SK-N-SH (cell line): Measurements from ENCODE around the gene ADORA2A. TPM values are rescaled to one million over a fixed set of nuclear protein-coding genes. Genes with fewer than 3 reads are reported as not detected.

Experiments used
- CTCF ChIA-PET: fragments of 300-600, 350-600 bp; formaldehyde crosslinking; extraction: SDS; loops from one replicate; lab custom pipeline; 2021; lab: Yijun Ruan, JAX
- POLR2A ChIA-PET: fragments of 350-600 bp; sonication (Branson Sonifier 250); formaldehyde crosslinking; extraction: SDS; loops from one replicate; lab custom pipeline; 2020; ENCODE audit warnings: antibody characterized with exemption, inconsistent platforms; lab: Yijun Ruan, JAX
- DNase-seq: peaks from one replicate; pipeline ENCODE4 v3.0.0; 2012
- H2AFZ ChIP-seq: fragments of 200-600 bp; sonication (generic); 2 replicates; pipeline ENCODE4 v1.8.1; 2016; ENCODE audit warnings: antibody characterized with exemption, mild to moderate bottlenecking, low read depth
- H3F3A ChIP-seq: fragments of 200-600 bp; sonication (generic); replicated peaks from 2 replicates; pipeline ENCODE3; 2016; ENCODE audit warnings: antibody characterized with exemption, mild to moderate bottlenecking; ENCODE audit not compliant: insufficient read depth
- H3K27ac ChIP-seq, 2 experiments: fragments of 200-500 bp in 1 of 2; fragments of 200-600 bp in 1 of 2; sonication (Bioruptor generic) in 1 of 2; sonication (generic), shearing (Covaris generic) in 1 of 2; 2 replicates each; pipeline versions ENCODE4 v1.5.1 to v1.6.1; 2014 to 2016; ENCODE audit warnings: low read depth in 2 of 2, inconsistent platforms in 1 of 2, low read length in 1 of 2, mild to moderate bottlenecking in 1 of 2, mixed read lengths in 1 of 2
- H3K27me3 ChIP-seq: fragments of 200-600 bp; sonication (generic), shearing (Covaris generic); 2 replicates; pipeline ENCODE4 v1.6.1; 2016; ENCODE audit warnings: mixed run types; ENCODE audit not compliant: insufficient read depth
- H3K36me3 ChIP-seq, 2 experiments: fragments of 200-500 bp in 1 of 2; fragments of 200-600 bp in 1 of 2; sonication (Bioruptor generic) in 1 of 2; sonication (generic) in 1 of 2; replicated peaks in 1 of 2; 2 replicates each; pipeline versions ENCODE3 to v1.5.1; 2014 to 2016; ENCODE audit warnings: low read length in 1 of 2, mild to moderate bottlenecking in 1 of 2; ENCODE audit not compliant: insufficient read depth in 2 of 2, control insufficient read depth in 1 of 2
- H3K4me1 ChIP-seq, 2 experiments: fragments of 200-500 bp in 1 of 2; fragments of 200-600 bp in 1 of 2; sonication (Bioruptor generic) in 1 of 2; sonication (generic), shearing (Covaris generic) in 1 of 2; 2 replicates each; pipeline versions ENCODE4 v1.5.1 to v1.6.1; 2014 to 2016; ENCODE audit warnings: low read depth in 1 of 2, low read length in 1 of 2, mixed run types in 1 of 2; ENCODE audit not compliant: insufficient read depth in 2 of 2, control insufficient read depth in 1 of 2
- H3K4me2 ChIP-seq: fragments of 200-600 bp; sonication (generic), shearing (Covaris generic); 2 replicates; pipeline ENCODE4 v1.6.1; 2017; ENCODE audit warnings: mixed run types
- H3K4me3 ChIP-seq, 2 experiments: fragments of 200-500 bp in 1 of 2; fragments of 200-600 bp in 1 of 2; sonication (Bioruptor generic) in 1 of 2; sonication (generic), shearing (Covaris generic) in 1 of 2; 2 replicates each; pipeline versions ENCODE4 v1.5.1 to v1.8.1; 2014 to 2016; ENCODE audit warnings: low read depth in 2 of 2, inconsistent platforms in 1 of 2, low read length in 1 of 2, mild to moderate bottlenecking in 1 of 2, mixed read lengths in 1 of 2, moderate library complexity in 1 of 2
- H3K79me2 ChIP-seq: fragments of 200-600 bp; sonication (generic); 2 replicates; pipeline ENCODE4 v1.8.1; 2017; ENCODE audit warnings: mild to moderate bottlenecking; ENCODE audit not compliant: insufficient read depth
- H3K9ac ChIP-seq: fragments of 200-600 bp; sonication (generic); 2 replicates; pipeline ENCODE4 v1.6.1; 2017; ENCODE audit warnings: mixed run types
- H3K9me2 ChIP-seq: fragments of 200-600 bp; sonication (generic); 2 replicates; pipeline ENCODE4 v1.6.1; 2017; ENCODE audit warnings: mixed run types
- H3K9me3 ChIP-seq: fragments of 200-600 bp; sonication (generic); 2 replicates; pipeline ENCODE4 v1.6.1; 2017; ENCODE audit warnings: mixed run types, mild to moderate bottlenecking, moderate library complexity
- H4K20me1 ChIP-seq: fragments of 200-600 bp; sonication (generic); 2 replicates; pipeline ENCODE4 v1.6.1; 2017; ENCODE audit warnings: mild to moderate bottlenecking, mixed run types; ENCODE audit not compliant: insufficient read depth
- NFIC ChIP-seq: IDR thresholded peaks from 2 replicates; pipeline ENCODE4 v1.4.0; 2012; ENCODE audit warnings: borderline replicate concordance
- RAD21 ChIP-seq: IDR thresholded peaks from 2 replicates; pipeline ENCODE4 v1.6.1; 2012; ENCODE audit warnings: mild to moderate bottlenecking, low read length
- RFX5 ChIP-seq: IDR thresholded peaks from 2 replicates; pipeline ENCODE4 v1.6.1; 2012; ENCODE audit warnings: mild to moderate bottlenecking, improper control_type of control experiment, low read length
- SIN3A ChIP-seq: IDR thresholded peaks from 2 replicates; pipeline ENCODE4 v1.6.1; 2012; ENCODE audit warnings: low read depth, mild to moderate bottlenecking, low read length, moderate library complexity, borderline replicate concordance
- WGBS: methylation state at CpG from one replicate; pipeline ENCODE4 v1.1.6; 2017; ENCODE audit warnings: low lambda C conversion rate; 5-methylcytosine and 5-hydroxymethylcytosine counted together
- polyA plus RNA-seq, 3 experiments: library from polyadenylated mRNA; depleted of rRNA; stranded (reverse); fragments of >200 nt; gene quantifications; 2 replicates each; pipeline ENCODE4 v1.2.3, GENCODE V29; 2012
- TF ChIP-seq, protein P1 (sequence below): IDR thresholded peaks from 2 replicates; pipeline ENCODE4 v1.4.0; 2012; ENCODE audit warnings: low read depth, borderline replicate concordance

ADORA2A gene
- polyA plus RNA-seq, 1 of the 3 experiments (the other 2 are of a cell fraction) = 9.3 TPM

GRCh38 chr22:24429411-24430365 is 2.3 kb downstream of the ADORA2A start:
- no peak overlapping the region for H2AFZ ChIP-seq
- H3K9ac ChIP-seq = no peak overlapping the region
- TF ChIP-seq SIN3A (no peak), RFX5 (peak; percentile 98), RAD21 (peak; percentile 21; the same call in 1 of the 2 replicates)
- no peaks in the 10 kb centered on the region for H3K36me3 ChIP-seq
- H3K27ac ChIP-seq = peak overlapping the region in 1 of 2 experiments; percentile 89; a peak in 1 of 4 replicates
- CTCF ChIA-PET = interaction anchor here (1.1 to 2.4 kb wide), 9 partner anchors 9 to 182 kb away, joined by 3 to 11 read pairs (median 4); no protein-coding TSS in a partner anchor
- no peaks in the 10 kb centered on the region for H3K27me3 ChIP-seq
- 82% methylated on average over 18 of the region's 22 CpGs for WGBS
- no peak overlapping the region for H3K4me3 ChIP-seq
- peaks cover 17 to 97% of the 10 kb centered on the region in 2 experiments; a peak in 3 of 4 replicates for H3K4me1 ChIP-seq
- POLR2A ChIA-PET = interaction anchor here (1.2 to 2.1 kb wide), 2 partner anchors 10 to 21 kb away, joined by 3 to 5 read pairs; no protein-coding TSS in a partner anchor
- no peaks in the 10 kb centered on the region for H3K9me3 ChIP-seq
- H3K9me2 ChIP-seq = no peaks in the 10 kb centered on the region
- no peaks in the 10 kb centered on the region for H4K20me1 ChIP-seq
- DNase-seq = peak; percentile 68
- H3K79me2 ChIP-seq = no peaks in the 10 kb centered on the region
- H3F3A ChIP-seq = no peaks in the 10 kb centered on the region
- no peak overlapping the region for H3K4me2 ChIP-seq

DNA sequence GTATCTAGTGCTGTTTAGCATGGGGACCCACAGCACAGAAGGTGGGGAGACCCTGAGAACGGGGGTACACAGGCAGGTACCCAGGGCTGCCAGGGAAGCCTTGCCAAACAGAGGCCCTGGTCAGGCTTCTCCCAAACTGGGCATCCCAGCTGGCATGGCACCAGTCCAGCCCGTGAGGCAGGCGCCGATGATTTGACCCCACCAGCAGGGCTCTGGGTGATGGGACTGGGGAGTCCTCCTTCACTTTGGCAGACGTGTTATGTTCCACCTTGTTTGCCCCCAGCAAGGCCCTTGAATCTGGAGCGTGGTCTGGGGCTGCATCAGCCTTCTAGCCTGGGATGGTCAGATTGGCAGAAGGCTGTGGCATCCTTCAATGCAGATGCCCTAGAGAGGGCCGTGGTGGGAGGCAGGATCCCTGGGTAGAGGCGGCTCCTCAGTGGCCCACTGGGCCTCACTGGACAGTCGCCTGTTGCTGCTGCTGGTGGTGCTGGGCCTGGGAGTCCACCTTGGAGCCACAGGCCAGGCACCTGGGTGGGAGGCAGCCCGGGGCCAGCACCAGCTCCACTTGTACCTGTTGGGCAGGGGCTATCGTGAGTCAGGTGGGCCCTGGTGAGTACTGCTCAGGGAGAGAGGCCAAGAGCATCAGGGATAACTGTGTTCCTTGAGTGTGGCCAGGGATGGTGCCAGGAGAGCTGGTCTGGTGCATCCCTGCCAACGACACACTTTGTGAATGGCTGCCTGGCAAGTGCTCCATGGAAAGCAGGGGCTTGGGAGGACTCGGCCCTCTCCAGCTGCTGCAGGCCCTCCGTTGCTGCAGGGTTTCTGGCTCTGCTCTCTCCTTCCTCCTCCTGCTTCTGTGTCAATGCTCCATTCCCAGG is 3.3 kb downstream of the ADORA2A start:
- CTCF ChIA-PET = interaction anchor here (1.1 to 2.2 kb wide), 9 partner anchors 8 to 183 kb away, joined by 3 to 11 read pairs (median 5); no protein-coding TSS in a partner anchor
- 91% methylated on average over 7 of the region's 14 CpGs for WGBS
- Histone ChIP-seq H3K9me3 (no peaks in the 10 kb centered on the region), H3K27ac (peak overlapping the region in 1 of 2 experiments; percentile 76; a peak in 1 of 4 replicates), H4K20me1 (no peaks in the 10 kb centered on the region), H3F3A (no peaks in the 10 kb centered on the region), H3K4me1 (peaks cover 19 to 99% of the 10 kb centered on the region in 2 experiments; a peak in 3 of 4 replicates), H2AFZ (no peak overlapping the region), H3K27me3 (no peaks in the 10 kb centered on the region), H3K79me2 (no peaks in the 10 kb centered on the region), H3K36me3 (no peaks in the 10 kb centered on the region), H3K4me2 (no peak overlapping the region), H3K9ac (no peak overlapping the region), H3K4me3 (no peak overlapping the region), H3K9me2 (no peaks in the 10 kb centered on the region)
- TF ChIP-seq, protein P1, sequence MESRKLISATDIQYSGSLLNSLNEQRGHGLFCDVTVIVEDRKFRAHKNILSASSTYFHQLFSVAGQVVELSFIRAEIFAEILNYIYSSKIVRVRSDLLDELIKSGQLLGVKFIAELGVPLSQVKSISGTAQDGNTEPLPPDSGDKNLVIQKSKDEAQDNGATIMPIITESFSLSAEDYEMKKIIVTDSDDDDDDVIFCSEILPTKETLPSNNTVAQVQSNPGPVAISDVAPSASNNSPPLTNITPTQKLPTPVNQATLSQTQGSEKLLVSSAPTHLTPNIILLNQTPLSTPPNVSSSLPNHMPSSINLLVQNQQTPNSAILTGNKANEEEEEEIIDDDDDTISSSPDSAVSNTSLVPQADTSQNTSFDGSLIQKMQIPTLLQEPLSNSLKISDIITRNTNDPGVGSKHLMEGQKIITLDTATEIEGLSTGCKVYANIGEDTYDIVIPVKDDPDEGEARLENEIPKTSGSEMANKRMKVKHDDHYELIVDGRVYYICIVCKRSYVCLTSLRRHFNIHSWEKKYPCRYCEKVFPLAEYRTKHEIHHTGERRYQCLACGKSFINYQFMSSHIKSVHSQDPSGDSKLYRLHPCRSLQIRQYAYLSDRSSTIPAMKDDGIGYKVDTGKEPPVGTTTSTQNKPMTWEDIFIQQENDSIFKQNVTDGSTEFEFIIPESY = no peak
- TF ChIP-seq NFIC = 0 out of 2 replicates have a peak, but pooled peaks have one; percentile 2
- no peak for DNase-seq
- POLR2A ChIA-PET = interaction anchor here (1.1 to 2.1 kb wide), 3 partner anchors 10 to 37 kb away, joined by 3 to 5 read pairs (median 3); no protein-coding TSS in a partner anchor
